ENCODE results near the gene LARP1. TPM values are rescaled to one million over a fixed set of nuclear protein-coding genes. Genes with fewer than 3 reads are reported as not detected.

LARP1 gene
- total and polyA plus RNA-seq, 5 experiments from 2014 or later: 10.9 to 180 (median 29.4) TPM

DNA sequence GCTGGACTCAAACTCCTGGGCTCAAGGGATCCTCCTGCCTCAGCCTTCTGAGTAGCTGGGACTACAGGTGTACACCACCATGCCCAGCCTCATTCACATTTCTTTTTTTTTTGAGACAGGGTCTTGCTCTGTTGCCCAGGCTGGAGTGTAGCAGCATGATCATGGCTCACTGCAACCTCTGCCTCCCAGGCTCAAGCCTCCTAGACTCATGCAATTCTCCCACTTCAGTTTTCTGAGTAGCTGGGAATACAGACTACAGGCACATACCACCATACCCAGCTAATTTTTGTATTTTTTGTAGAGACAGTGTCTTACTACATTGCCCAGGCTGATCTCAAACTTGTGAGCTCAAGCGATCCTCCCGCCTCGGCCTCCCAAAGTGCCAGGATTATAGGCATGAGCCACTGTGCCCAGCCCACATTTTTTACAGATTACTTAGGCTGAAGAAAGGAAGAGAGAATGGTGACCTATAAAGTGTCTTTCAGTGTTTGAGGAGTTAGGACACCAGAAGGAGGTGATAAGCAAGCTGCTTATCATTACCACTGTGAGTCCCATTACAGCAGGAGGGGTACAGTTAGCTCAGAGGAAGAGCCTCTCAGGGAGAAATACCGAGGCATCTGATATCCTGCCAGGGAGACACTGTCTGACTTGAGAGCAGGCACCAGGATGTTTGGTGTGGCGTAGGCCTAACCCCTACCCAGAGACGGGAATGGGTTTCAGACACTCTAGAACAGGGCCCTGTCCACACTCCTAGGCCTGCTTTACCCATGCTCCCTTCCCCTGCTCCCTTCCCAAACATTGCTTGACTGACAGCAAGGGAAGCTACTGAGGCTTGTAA, 85.5 kb downstream of the LARP1 start:
- Mint-ChIP-seq H3K4me3 (no peak overlapping the region), H3K36me3 (no peaks in the 10 kb centered on the region), H3K4me1 (peaks cover 0 to 4% (median 0%) of the 10 kb centered on the region in 4 donors), H3K27ac (peak overlapping the region in 2 of 10 donors; percentile 15 to 67), H3K27me3 (no peaks in the 10 kb centered on the region), H3K9me3 (no peaks in the 10 kb centered on the region)
- no peak for DNase-seq
- POLR2A ChIA-PET: interaction anchor here (1.7 kb wide), 1 partner anchor 17 kb away, joined by 7 read pairs; no protein-coding TSS in a partner anchor
- no peak for ATAC-seq

DNA sequence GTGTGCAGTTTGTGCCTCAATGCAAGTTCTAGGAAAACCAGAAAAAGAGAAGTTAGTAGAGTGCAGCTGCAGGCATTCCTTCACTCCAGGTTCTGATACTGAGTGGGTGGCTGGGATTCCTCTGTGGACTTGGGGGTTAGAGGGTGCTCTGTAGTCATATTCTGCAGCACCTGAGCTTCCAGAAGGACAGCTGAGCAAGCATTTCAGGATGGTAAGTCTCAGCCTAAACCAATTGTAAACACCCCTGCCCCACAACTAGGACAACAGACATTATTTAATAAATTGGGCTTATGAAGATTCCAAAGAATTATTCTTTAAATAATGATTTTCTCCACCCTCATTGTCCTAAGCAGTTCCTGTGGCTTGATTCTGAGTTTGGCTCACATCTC, 86.1 kb downstream of the LARP1 start:
- H3K4me3 Mint-ChIP-seq: no peak overlapping the region
- POLR2A ChIA-PET: interaction anchor here (0.7 to 1.7 kb wide), 2 partner anchors 9 to 16 kb away, joined by 3 to 7 read pairs; no protein-coding TSS in a partner anchor

DNA sequence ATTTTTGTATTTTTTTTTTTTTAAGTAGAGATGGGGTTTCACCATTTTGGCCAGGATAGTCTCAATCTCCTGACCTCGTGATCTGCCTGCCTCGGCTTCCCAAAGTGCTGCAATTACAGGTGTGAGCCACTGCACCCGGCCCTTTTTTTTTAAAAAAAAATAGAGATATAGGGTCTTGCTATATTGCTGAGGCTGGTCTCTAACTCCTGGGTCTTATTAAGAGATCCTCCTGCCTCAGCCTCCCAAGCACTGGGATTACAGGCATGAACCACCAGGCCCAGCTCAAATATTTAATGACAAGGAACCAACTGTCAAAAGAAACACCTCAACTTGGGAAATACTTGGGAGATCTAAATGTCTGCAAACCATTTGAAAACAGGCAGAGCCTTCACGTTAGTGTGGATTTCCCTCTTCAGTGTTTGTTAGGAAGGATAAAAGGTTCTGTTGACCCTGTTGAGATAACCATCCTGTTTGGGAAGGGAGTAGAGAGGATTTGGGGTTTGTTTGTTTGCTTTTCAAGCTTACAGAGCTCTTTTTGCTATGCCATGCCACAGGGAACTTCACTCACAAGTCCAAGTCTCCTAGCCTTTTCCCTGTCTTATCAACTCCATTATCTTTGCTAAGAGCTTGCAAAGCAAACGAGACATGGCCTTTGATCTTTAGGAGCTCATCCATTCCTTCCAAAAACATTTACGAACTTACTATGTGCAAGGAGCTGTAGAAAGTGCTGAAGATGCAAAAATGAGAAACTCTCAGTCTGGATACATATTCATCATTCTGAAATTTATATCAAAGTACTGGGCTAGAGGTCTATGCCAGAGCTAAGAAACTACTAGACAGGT, 87.7 kb downstream of the LARP1 start:
- H3K27ac Mint-ChIP-seq: no peak overlapping the region
- H3K27me3 Mint-ChIP-seq: no peaks in the 10 kb centered on the region
- POLR2A ChIA-PET: no interaction called here
- no peak overlapping the region for H3K4me3 Mint-ChIP-seq
- no peaks in the 10 kb centered on the region for H3K36me3 Mint-ChIP-seq
- peaks cover 0 to 4% (median 0%) of the 10 kb centered on the region in 4 donors for H3K4me1 Mint-ChIP-seq
- DNase-seq (no peak), ATAC-seq (no peak)
- H3K9me3 Mint-ChIP-seq: no peaks in the 10 kb centered on the region

More for the DNA sequence above, 86.1 kb downstream of the LARP1 start:
- peak overlapping the region in 1 of 10 donors; percentile 8 for H3K27ac Mint-ChIP-seq
- no peaks in the 10 kb centered on the region for H3K36me3 Mint-ChIP-seq
- no peaks in the 10 kb centered on the region for H3K27me3 Mint-ChIP-seq
- no peak for ATAC-seq
- DNase-seq: no peak
- peaks cover 0 to 4% (median 0%) of the 10 kb centered on the region in 4 donors for H3K4me1 Mint-ChIP-seq
- no peaks in the 10 kb centered on the region for H3K9me3 Mint-ChIP-seq

DNA sequence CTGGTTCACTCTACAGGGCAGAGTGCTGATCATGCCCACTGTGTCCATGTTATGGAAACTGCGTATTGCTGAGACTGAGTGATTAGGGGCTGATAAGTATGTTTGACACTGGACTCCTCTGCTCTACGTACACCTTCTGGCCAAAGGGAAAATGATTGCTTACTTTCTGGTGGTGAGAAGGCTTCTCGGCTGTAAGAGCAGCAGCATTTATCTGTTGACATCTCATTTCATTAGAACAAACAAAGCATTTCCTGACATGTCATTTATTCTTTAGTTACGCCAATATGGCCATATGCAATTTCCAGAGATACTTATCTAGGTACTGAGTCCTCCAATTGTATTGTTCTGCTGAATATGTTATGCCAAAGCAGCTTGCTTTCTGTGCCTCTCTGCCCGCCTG, 89.6 kb downstream of the LARP1 start:
- no peak for ATAC-seq

DNA sequence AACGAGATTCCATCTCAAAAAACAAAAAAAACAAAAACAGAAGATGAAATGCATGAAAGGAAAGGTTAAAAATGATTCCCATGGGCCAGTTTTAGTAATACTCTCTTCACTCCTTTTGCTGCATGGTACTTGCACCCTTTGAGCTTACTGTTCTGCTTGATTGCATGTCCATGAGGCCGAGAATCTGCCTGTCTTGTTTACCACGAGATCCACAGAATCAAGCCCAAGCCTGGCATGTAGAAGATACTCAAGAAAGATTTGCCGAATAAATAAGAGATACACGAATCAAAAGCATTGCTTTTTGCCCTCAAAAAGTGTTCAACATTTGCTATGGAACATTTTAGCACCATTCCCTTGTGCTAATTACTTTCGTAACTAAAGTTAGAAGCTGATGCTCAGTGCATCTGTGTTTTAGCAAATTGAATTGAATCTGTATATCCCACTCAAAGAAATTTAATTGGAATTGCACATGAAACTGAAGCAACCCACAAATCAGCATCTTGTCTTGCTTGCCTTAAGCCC, 94.1 kb downstream of the LARP1 start:
- Mint-ChIP-seq H3K27me3 (no peaks in the 10 kb centered on the region), H3K27ac (no peak overlapping the region), H3K9me3 (no peaks in the 10 kb centered on the region), H3K4me3 (no peak overlapping the region), H3K4me1 (peaks cover 0 to 10% (median 4%) of the 10 kb centered on the region in 4 donors), H3K36me3 (no peaks in the 10 kb centered on the region)
- DNase-seq (no peak), ATAC-seq (no peak)
- POLR2A ChIA-PET: no interaction called here

More for the DNA sequence above, 89.6 kb downstream of the LARP1 start:
- Mint-ChIP-seq H3K9me3 (no peaks in the 10 kb centered on the region), H3K4me3 (no peak overlapping the region), H3K27me3 (no peaks in the 10 kb centered on the region), H3K36me3 (no peaks in the 10 kb centered on the region), H3K27ac (no peak overlapping the region), H3K4me1 (peaks cover 0 to 2% (median 0%) of the 10 kb centered on the region in 4 donors)
- POLR2A ChIA-PET: no interaction called here
- DNase-seq: no peak

DNA sequence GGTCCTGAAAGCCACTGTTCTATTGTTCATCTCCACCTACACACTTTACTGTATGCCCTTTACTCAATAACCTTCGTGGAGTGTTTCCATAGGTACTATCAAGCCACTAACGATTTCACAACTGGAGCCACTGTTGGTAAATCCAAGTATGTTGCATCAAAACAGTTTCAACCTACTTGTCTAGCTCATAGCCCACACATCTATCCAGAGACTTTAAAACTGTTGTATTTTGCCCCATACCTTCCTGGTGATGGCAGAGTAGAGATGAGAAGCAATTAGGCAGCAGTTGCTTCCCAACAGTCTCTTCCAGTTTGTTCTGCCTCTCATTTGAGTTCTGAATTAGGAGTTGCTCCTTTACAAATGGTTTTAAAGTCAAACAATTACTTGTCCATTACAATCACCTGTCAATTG, 94.6 kb downstream of the LARP1 start:
- peaks cover 0 to 10% (median 4%) of the 10 kb centered on the region in 4 donors for H3K4me1 Mint-ChIP-seq
- POLR2A ChIA-PET: no interaction called here
- no peaks in the 10 kb centered on the region for H3K36me3 Mint-ChIP-seq
- no peaks in the 10 kb centered on the region for H3K27me3 Mint-ChIP-seq
- no peak overlapping the region for H3K27ac Mint-ChIP-seq
- H3K9me3 Mint-ChIP-seq: no peaks in the 10 kb centered on the region
- H3K4me3 Mint-ChIP-seq: no peak overlapping the region
- ATAC-seq: no peak
- DNase-seq: no peak

DNA sequence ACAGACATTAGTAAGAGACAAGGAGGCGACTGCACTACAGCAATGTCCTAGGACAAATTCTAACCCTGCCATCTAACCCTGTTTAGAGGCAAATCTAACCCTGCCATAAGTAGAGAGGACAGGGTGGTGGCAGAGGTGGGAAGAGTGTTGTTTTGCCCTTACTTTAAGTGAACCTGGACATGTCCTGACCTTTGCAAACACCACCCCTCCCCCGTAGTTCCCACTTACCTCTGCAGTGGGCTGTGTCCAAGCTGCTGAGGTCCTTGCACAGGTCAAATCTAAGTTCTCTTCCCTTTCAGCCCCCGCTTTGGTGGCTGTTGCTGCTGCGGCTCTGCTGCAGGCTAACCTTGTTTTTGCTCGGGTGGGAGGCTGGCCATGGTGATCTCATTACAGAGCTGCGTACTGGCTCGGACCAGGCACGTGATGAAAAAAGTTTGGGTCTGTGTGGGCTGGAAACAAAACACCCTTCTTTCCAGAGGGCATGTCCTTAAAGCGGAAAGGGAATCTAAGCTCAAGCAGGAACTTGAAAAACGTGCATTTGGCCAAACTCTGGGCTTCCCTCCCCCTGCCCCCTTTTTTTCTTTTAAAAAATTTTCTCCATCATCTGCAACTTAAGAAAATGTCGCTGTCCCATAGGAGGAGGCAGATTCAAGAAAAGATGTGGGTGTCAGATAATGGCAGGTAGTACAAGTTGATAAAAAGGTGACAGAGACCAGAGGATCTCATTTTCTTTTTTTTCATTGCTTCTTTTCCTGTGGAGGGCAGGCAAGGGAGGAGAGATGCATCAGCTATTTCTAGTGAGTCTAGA, 95.3 kb downstream of the LARP1 start, which contains the start of gene FAXDC2:
FAXDC2 (minus strand) TSS at position 349 of the 808 bp plus-strand sequence. CDS start 12,425 bp downstream, outside the sequence.
- POLR2A ChIA-PET: no interaction called here
- no peak for ATAC-seq
- Mint-ChIP-seq H3K4me1 (peaks cover 0 to 10% (median 4%) of the 10 kb centered on the region in 4 donors), H3K36me3 (no peaks in the 10 kb centered on the region), H3K9me3 (no peaks in the 10 kb centered on the region), H3K27ac (peak within 1 kb of the TSS in 3 of 10 donors; percentile 27 to 54 (median 41)), H3K27me3 (no peaks in the 10 kb centered on the region), H3K4me3 (peak within 1 kb of the TSS in 2 of 10 donors; percentile 3 to 37)
- DNase-seq: no peak

DNA sequence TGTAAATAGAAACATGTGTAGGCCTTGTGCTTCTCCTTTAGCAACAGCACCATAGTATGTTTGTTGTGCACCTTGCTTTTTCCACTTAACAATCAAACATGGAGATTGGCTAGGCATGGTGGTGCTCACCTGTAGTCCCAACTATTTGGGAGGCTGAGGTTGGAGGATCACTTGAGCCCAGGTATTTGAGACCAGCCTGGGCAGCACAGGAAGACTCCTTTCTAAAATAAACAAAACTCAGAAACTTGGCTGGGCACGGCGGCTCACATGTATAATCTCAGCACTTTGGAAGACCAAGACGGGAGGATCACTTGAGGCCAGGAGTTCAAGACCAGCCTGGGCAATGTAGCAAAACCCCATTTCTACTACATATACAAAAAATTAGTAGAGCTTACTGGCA, 96.2 kb downstream of the LARP1 start:
- H3K36me3 Mint-ChIP-seq: no peaks in the 10 kb centered on the region
- POLR2A ChIA-PET: no interaction called here
- H3K4me3 Mint-ChIP-seq: no peak overlapping the region
- H3K27ac Mint-ChIP-seq: no peak overlapping the region
- H3K4me1 Mint-ChIP-seq: peaks cover 0 to 10% (median 4%) of the 10 kb centered on the region in 4 donors
- DNase-seq: no peak
- ATAC-seq: no peak
- H3K9me3 Mint-ChIP-seq: no peaks in the 10 kb centered on the region
- no peaks in the 10 kb centered on the region for H3K27me3 Mint-ChIP-seq

DNA sequence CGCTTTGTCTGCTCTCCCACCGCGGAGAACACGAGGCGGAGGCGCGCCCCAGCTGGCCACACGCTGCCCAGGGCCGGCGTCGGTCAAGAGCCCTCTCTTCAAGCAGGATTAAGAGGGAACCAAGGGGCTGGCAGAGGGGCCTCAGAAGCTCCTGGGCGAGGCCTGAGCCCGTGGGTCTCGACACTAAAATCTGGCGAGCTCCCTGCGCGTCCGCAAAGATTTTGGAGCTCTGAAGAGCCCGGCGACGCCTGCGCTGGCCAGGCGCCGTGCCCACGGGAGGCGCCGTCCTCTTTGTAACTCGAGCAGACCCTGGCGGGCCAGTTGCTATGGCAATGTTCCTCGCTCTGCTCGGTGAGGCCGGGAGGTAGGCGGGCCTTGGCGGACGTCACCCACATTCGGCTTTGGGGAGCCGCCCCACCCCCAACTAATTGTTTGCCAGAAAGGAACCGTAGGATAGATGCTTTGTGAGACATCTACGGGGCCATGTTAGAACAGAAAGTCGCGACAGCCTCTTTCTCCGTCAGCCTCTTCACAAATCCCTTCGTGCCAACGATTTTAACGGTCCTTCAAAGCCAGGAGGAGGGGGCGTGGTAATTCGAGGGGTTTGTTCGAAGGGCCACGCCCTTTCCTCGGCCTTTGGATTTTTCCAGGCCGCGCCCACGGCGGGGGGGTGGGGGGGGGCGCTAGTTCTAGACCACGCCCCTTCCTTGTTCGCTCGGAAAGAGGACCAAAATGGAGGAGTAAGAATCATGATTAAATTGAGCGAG, 102.5 kb downstream of the LARP1 start:
- DNase-seq (peak; percentile 73 to 97 (median 90)), ATAC-seq (peak; percentile 64 to 69)
- H3K4me3 Mint-ChIP-seq: peak overlapping the region; percentile 87 to 97 (median 95)
- H3K27ac Mint-ChIP-seq: peak overlapping the region; percentile 91 to 100 (median 99)
- no peaks in the 10 kb centered on the region for H3K27me3 Mint-ChIP-seq
- POLR2A ChIA-PET: interaction anchor here (0.7 to 2.8 kb wide), 13 partner anchors 10 to 104 kb away, joined by 3 to 13 read pairs (median 4); partner anchors contain the start of genes GEMIN5 and LARP1
- H3K36me3 Mint-ChIP-seq: peaks cover 0 to 17% (median 0%) of the 10 kb centered on the region in 3 donors
- H3K4me1 Mint-ChIP-seq: peaks cover 26 to 42% (median 38%) of the 10 kb centered on the region in 4 donors
- H3K9me3 Mint-ChIP-seq: no peaks in the 10 kb centered on the region

DNA sequence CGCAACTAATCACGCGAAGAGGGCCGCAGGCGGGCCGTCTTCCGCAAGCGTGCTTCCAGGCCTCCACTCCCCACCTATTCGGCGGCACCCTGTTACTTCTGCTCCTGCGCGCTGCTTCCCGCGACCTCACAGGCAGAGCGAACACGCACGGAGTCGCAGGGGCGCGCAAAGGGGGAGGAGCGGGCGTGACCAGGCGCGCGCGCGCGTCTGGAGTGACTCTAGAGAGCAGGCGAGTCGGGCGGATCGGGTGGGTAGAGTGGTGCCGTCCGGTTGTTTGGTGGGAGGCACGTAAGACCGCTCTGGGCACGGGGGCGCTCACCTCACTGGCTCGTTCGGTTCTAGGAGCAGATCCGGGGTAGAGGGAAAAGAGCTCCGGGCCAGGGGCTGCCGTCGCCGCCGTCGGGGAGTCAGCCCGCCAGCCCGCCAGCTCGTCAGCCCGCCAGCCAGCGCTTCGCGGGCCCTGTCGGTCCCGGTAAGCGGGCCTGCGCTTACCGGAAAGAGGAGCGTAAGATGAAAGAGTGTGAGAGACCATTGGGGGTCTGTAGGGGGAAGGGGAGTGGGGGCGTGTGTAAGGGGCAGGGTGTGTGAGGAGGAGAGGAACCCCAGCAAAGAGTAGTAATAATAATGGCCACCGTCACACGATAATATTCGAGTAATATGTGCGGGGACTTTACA, 103.3 kb downstream of the LARP1 start, which contains the start of gene CNOT8:
CNOT8 (plus strand) TSS at position 331 of the 675 bp plus-strand sequence. CDS start 4,652 bp downstream, outside the sequence.
- Mint-ChIP-seq H3K4me1 (peaks cover 32 to 49% (median 45%) of the 10 kb centered on the region in 4 donors), H3K27ac (peak within 1 kb of the TSS; percentile 91 to 100 (median 99)), H3K36me3 (peaks cover 0 to 24% (median 0%) of the 10 kb centered on the region in 3 donors), H3K4me3 (peak within 1 kb of the TSS; percentile 87 to 97 (median 95)), H3K9me3 (no peaks in the 10 kb centered on the region), H3K27me3 (no peaks in the 10 kb centered on the region)
- peak; percentile 70 to 75 for ATAC-seq
- POLR2A ChIA-PET: interaction anchor here (0.6 to 2.8 kb wide), 9 partner anchors 18 to 104 kb away, joined by 3 to 13 read pairs (median 4); partner anchors contain the start of gene LARP1
- peak; percentile 94 to 99 (median 98) for DNase-seq
